Measurements from ENCODE around the gene CMKLR1. TPM values are rescaled to one million over a fixed set of nuclear protein-coding genes. Genes with fewer than 3 reads are reported as not detected.

The CMKLR1 gene
- polyA plus RNA-seq (ENCODE audit: insufficient read length in 3 of 3) = 1 to 10 TPM; 4.3 to 5.4 (median 4.5) TPM

GRCh38 chr12:108338915-108339657 is at the start of gene CMKLR1:
Gene CMKLR1, minus strand, starts transcription at chr12:108339311. Its CDS starts 45,720 bp downstream, at chr12:108293591.
- no peak for DNase-seq (ENCODE audit: low read depth in 3 of 3, low spot score in 2 of 3)

- DNase-seq (ENCODE audit: low read depth in 3 of 3, low spot score in 2 of 3) = no peak
These were observed 48.7 kb upstream of the CMKLR1 start for GRCh38 chr12:108387771-108388170.

- DNase-seq (ENCODE audit: low read depth in 3 of 3, low spot score in 2 of 3) = no peak
These were observed 47.7 kb upstream of the CMKLR1 start for GRCh38 chr12:108386709-108387360.

GRCh38 chr12:108382437-108382801 is 43.3 kb upstream of the CMKLR1 start:
- no peak for DNase-seq (ENCODE audit: low read depth in 3 of 3, low spot score in 2 of 3)

- peak in 2 of 3 donors; percentile 23 to 38 for DNase-seq (ENCODE audit: low read depth in 3 of 3, low spot score in 2 of 3)
These were observed 42.8 kb upstream of the CMKLR1 start for GRCh38 chr12:108381787-108382436.

- DNase-seq (ENCODE audit: low read depth in 3 of 3, low spot score in 2 of 3) = no peak
These were observed 41.3 kb upstream of the CMKLR1 start for GRCh38 chr12:108380382-108380781.

GRCh38 chr12:108379823-108380222 is 40.7 kb upstream of the CMKLR1 start:
- DNase-seq (ENCODE audit: low read depth in 3 of 3, low spot score in 2 of 3) = no peak

GRCh38 chr12:108378926-108379325 is 39.8 kb upstream of the CMKLR1 start:
- no peak for DNase-seq (ENCODE audit: low read depth in 3 of 3, low spot score in 2 of 3)

- no peak for DNase-seq (ENCODE audit: low read depth in 3 of 3, low spot score in 2 of 3)
These were observed 38.1 kb upstream of the CMKLR1 start for GRCh38 chr12:108377260-108377659.

- DNase-seq (ENCODE audit: low read depth in 3 of 3, low spot score in 2 of 3) = no peak
These were observed 37.0 kb upstream of the CMKLR1 start for GRCh38 chr12:108375986-108376663.

GRCh38 chr12:108374596-108375320 is 35.6 kb upstream of the CMKLR1 start:
- DNase-seq (ENCODE audit: low read depth in 3 of 3, low spot score in 2 of 3) = no peak

- no peak for DNase-seq (ENCODE audit: low read depth in 3 of 3, low spot score in 2 of 3)
These were observed 34.0 kb upstream of the CMKLR1 start for GRCh38 chr12:108373111-108373510.

GRCh38 chr12:108371801-108372344 is 32.8 kb upstream of the CMKLR1 start:
- no peak for DNase-seq (ENCODE audit: low read depth in 3 of 3, low spot score in 2 of 3)

GRCh38 chr12:108370415-108370814 is 31.3 kb upstream of the CMKLR1 start:
- DNase-seq (ENCODE audit: low read depth in 3 of 3, low spot score in 2 of 3) = no peak

- no peak for DNase-seq (ENCODE audit: low read depth in 3 of 3, low spot score in 2 of 3)
These were observed 30.8 kb upstream of the CMKLR1 start for GRCh38 chr12:108369736-108370396.

- DNase-seq (ENCODE audit: low read depth in 3 of 3, low spot score in 2 of 3) = no peak
These were observed 29.0 kb upstream of the CMKLR1 start for GRCh38 chr12:108368089-108368488.

- DNase-seq (ENCODE audit: low read depth in 3 of 3, low spot score in 2 of 3) = no peak
These were observed 28.3 kb upstream of the CMKLR1 start for GRCh38 chr12:108367436-108367835.

- no peak for DNase-seq (ENCODE audit: low read depth in 3 of 3, low spot score in 2 of 3)
These were observed 26.2 kb upstream of the CMKLR1 start for GRCh38 chr12:108365324-108365723.

- no peak for DNase-seq (ENCODE audit: low read depth in 3 of 3, low spot score in 2 of 3)
These were observed 25.8 kb upstream of the CMKLR1 start for GRCh38 chr12:108364879-108365278.

GRCh38 chr12:108363565-108363964 is 24.5 kb upstream of the CMKLR1 start:
- DNase-seq (ENCODE audit: low read depth in 3 of 3, low spot score in 2 of 3) = no peak
